ENCODE data around the gene ZNF77.
"Not testable (repeated sequence)": the region's sequence is repeated elsewhere in the genome, so short reads cannot be mapped to it uniquely, and the experiment has no call there.

Gene ZNF77

GRCh38 chr19:2970201-2970835 is 25.5 kb upstream of the ZNF77 start:
- no peak for DNase-seq (ENCODE audit: low read depth in 2 of 2)

- DNase-seq (ENCODE audit: low read depth in 2 of 2): no peak
Measured at GRCh38 chr19:2969104-2969504, 24.3 kb upstream of the ZNF77 start.

- no peak for DNase-seq (ENCODE audit: low read depth in 2 of 2)
Measured at GRCh38 chr19:2967972-2968371, 23.2 kb upstream of the ZNF77 start.

GRCh38 chr19:2964874-2965273 is 20.1 kb upstream of the ZNF77 start:
- DNase-seq (ENCODE audit: low read depth in 2 of 2): no peak

GRCh38 chr19:2963631-2964030 is 18.9 kb upstream of the ZNF77 start:
- DNase-seq (ENCODE audit: low read depth in 2 of 2): not testable (repeated sequence)

GRCh38 chr19:2963122-2963521 is 18.4 kb upstream of the ZNF77 start:
- DNase-seq (ENCODE audit: low read depth in 2 of 2): no peak

- DNase-seq (ENCODE audit: low read depth in 2 of 2): peak in 1 of 2 donors; percentile 44
Measured at GRCh38 chr19:2962018-2962670, 17.4 kb upstream of the ZNF77 start.

- no peak for DNase-seq (ENCODE audit: low read depth in 2 of 2)
Measured at GRCh38 chr19:2960120-2960519, 15.3 kb upstream of the ZNF77 start.

GRCh38 chr19:2957160-2957559 is 12.4 kb upstream of the ZNF77 start:
- DNase-seq (ENCODE audit: low read depth in 2 of 2): no peak

- no peak for DNase-seq (ENCODE audit: low read depth in 2 of 2)
Measured at GRCh38 chr19:2952953-2953481, 8.2 kb upstream of the ZNF77 start.

GRCh38 chr19:2950286-2951124 is 5.7 kb upstream of the ZNF77 start:
- peak; percentile 100 for DNase-seq (ENCODE audit: low read depth in 2 of 2)

GRCh38 chr19:2949939-2950285 is 5.1 kb upstream of the ZNF77 start:
- DNase-seq (ENCODE audit: low read depth in 2 of 2): no peak

- DNase-seq (ENCODE audit: low read depth in 2 of 2): no peak
Measured at GRCh38 chr19:2945575-2946184, 909 bp upstream of the ZNF77 start.

GRCh38 chr19:2944403-2944774 is 382 bp downstream of the ZNF77 start:
- no peak for DNase-seq (ENCODE audit: low read depth in 2 of 2)

GRCh38 chr19:2942928-2943640 is 1.7 kb downstream of the ZNF77 start:
- no peak for DNase-seq (ENCODE audit: low read depth in 2 of 2)

GRCh38 chr19:2935863-2936262 is 8.9 kb downstream of the ZNF77 start:
- not testable (repeated sequence) for DNase-seq (ENCODE audit: low read depth in 2 of 2)

GRCh38 chr19:2933490-2933910 is 11.3 kb downstream of the ZNF77 start:
- no peak for DNase-seq (ENCODE audit: low read depth in 2 of 2)

GRCh38 chr19:2927032-2927430 is 17.7 kb downstream of the ZNF77 start:
- DNase-seq (ENCODE audit: low read depth in 2 of 2): no peak

GRCh38 chr19:2926341-2927031 is 18.3 kb downstream of the ZNF77 start:
- no peak for DNase-seq (ENCODE audit: low read depth in 2 of 2)

GRCh38 chr19:2923510-2923909 is 21.3 kb downstream of the ZNF77 start:
- no peak for DNase-seq (ENCODE audit: low read depth in 2 of 2)

GRCh38 chr19:2922987-2923386 is 21.8 kb downstream of the ZNF77 start:
- no peak for DNase-seq (ENCODE audit: low read depth in 2 of 2)
